ENCODE measurements around the gene METTL8.
"Not testable (repeated sequence)": the region's sequence is repeated elsewhere in the genome, so short reads cannot be mapped to it uniquely, and the experiment has no call there.

METTL8 gene

GRCh38 chr2:171311589-171311988, 122.2 kb downstream of the METTL8 start:
- not testable (repeated sequence) for DNase-seq (ENCODE audit: low read depth in 2 of 2)

GRCh38 chr2:171310889-171311288, 122.9 kb downstream of the METTL8 start:
- no peak for DNase-seq (ENCODE audit: low read depth in 2 of 2)

- DNase-seq (ENCODE audit: low read depth in 2 of 2) = no peak
These were observed 124.1 kb downstream of the METTL8 start for GRCh38 chr2:171309455-171310286.

GRCh38 chr2:171308280-171309054, 125.3 kb downstream of the METTL8 start:
- no peak for DNase-seq (ENCODE audit: low read depth in 2 of 2)

- DNase-seq (ENCODE audit: low read depth in 2 of 2) = no peak
These were observed 126.2 kb downstream of the METTL8 start for GRCh38 chr2:171307560-171307959.

GRCh38 chr2:171297956-171298355, 135.8 kb downstream of the METTL8 start:
- no peak for DNase-seq (ENCODE audit: low read depth in 2 of 2)

GRCh38 chr2:171294608-171295007, 139.2 kb downstream of the METTL8 start:
- DNase-seq (ENCODE audit: low read depth in 2 of 2) = no peak

- no peak for DNase-seq (ENCODE audit: low read depth in 2 of 2)
These were observed 140.1 kb downstream of the METTL8 start for GRCh38 chr2:171293661-171294060.

- DNase-seq (ENCODE audit: low read depth in 2 of 2) = no peak
These were observed 143.8 kb downstream of the METTL8 start for GRCh38 chr2:171289991-171290390.

GRCh38 chr2:171289316-171289715, 144.5 kb downstream of the METTL8 start:
- no peak for DNase-seq (ENCODE audit: low read depth in 2 of 2)

GRCh38 chr2:171287611-171288010, 146.2 kb downstream of the METTL8 start:
- DNase-seq (ENCODE audit: low read depth in 2 of 2) = no peak

GRCh38 chr2:171287036-171287571, 146.7 kb downstream of the METTL8 start:
- DNase-seq (ENCODE audit: low read depth in 2 of 2) = no peak

GRCh38 chr2:171281110-171281509, 152.7 kb downstream of the METTL8 start:
- no peak for DNase-seq (ENCODE audit: low read depth in 2 of 2)

GRCh38 chr2:171279983-171280790, 153.6 kb downstream of the METTL8 start:
- no peak for DNase-seq (ENCODE audit: low read depth in 2 of 2)

- no peak for DNase-seq (ENCODE audit: low read depth in 2 of 2)
These were observed 159.0 kb downstream of the METTL8 start for GRCh38 chr2:171274757-171275156.

GRCh38 chr2:171271971-171272436, 161.8 kb downstream of the METTL8 start:
- no peak for DNase-seq (ENCODE audit: low read depth in 2 of 2)

- DNase-seq (ENCODE audit: low read depth in 2 of 2) = no peak
These were observed 162.4 kb downstream of the METTL8 start for GRCh38 chr2:171271386-171271785.

GRCh38 chr2:171267855-171268629, 165.7 kb downstream of the METTL8 start:
- no peak for DNase-seq (ENCODE audit: low read depth in 2 of 2)

Data from activated CD4-positive, alpha-beta T cell treated with anti-CD3 and anti-CD28 coated beads for 24 hours (primary cell).